Karpas-422 (cell line): Measurements from ENCODE around the gene ISLR2. TPM values are rescaled to one million over a fixed set of nuclear protein-coding genes. Genes with fewer than 3 reads are reported as not detected.

ENCODE experiments used
- DNase-seq: peaks from one replicate; pipeline ENCODE4 v3.0.0-alpha.2; 2015
- H2AFZ ChIP-seq: fragments of 200-600 bp; sonication (generic); 2 replicates; pipeline ENCODE4 v1.6.1; 2014; ENCODE audit warnings: antibody characterized with exemption, low read length, mixed read lengths
- H3K27ac ChIP-seq: fragments of 200-600 bp; sonication (generic); 2 replicates; pipeline ENCODE4 v1.5.1; 2014; ENCODE audit warnings: mild to moderate bottlenecking, low read length, moderate library complexity
- H3K27me3 ChIP-seq: fragments of 200-600 bp; sonication (generic); 2 replicates; pipeline ENCODE4 v1.6.1; 2014; ENCODE audit warnings: low read length, mixed read lengths
- H3K36me3 ChIP-seq: fragments of 200-600 bp; sonication (generic); 2 replicates; pipeline ENCODE4 v1.6.1; 2014; ENCODE audit warnings: low read length, mixed read lengths; ENCODE audit not compliant: insufficient read depth
- H3K4me1 ChIP-seq: fragments of 200-600 bp; sonication (generic); 2 replicates; pipeline ENCODE4 v1.6.1; 2014; ENCODE audit warnings: mild to moderate bottlenecking, low read length, mixed read lengths
- H3K4me2 ChIP-seq: fragments of 200-600 bp; sonication (generic); 2 replicates; pipeline ENCODE4 v1.6.1; 2014; ENCODE audit warnings: low read length, low read depth, mild to moderate bottlenecking; ENCODE audit not compliant: poor library complexity, severe bottlenecking
- H3K4me3 ChIP-seq: fragments of 200-600 bp; sonication (generic); 2 replicates; pipeline ENCODE4 v1.5.1; 2014; ENCODE audit warnings: mild to moderate bottlenecking, antibody characterized with exemption, low read length, mixed read lengths
- H3K79me2 ChIP-seq: fragments of 200-600 bp; sonication (generic); 2 replicates; pipeline ENCODE4 v1.6.1; 2014; ENCODE audit warnings: mild to moderate bottlenecking, low read length, mixed read lengths
- H3K9ac ChIP-seq: fragments of 200-600 bp; sonication (generic); 2 replicates; pipeline ENCODE4 v1.6.0; 2014; ENCODE audit warnings: low read length
- H3K9me2 ChIP-seq: fragments of 200-600 bp; sonication (generic), shearing (Covaris generic); replicated peaks from 2 replicates; pipeline ENCODE4 v1.6.0; 2014; ENCODE audit warnings: mild to moderate bottlenecking, low read length, moderate library complexity; ENCODE audit not compliant: insufficient read depth
- H3K9me3 ChIP-seq: fragments of 300-700, 200-600 bp; sonication (generic); 2 replicates; pipeline ENCODE4 v1.6.1; 2014; ENCODE audit warnings: low read length, mixed read lengths
- H4K20me1 ChIP-seq: fragments of 200-600 bp; sonication (generic); 2 replicates; pipeline ENCODE4 v1.6.1; 2014; ENCODE audit warnings: mild to moderate bottlenecking, antibody characterized with exemption, low read length, low read depth; ENCODE audit not compliant: insufficient read depth
- total RNA-seq: library from RNA; depleted of rRNA; stranded (reverse); fragments of >200 nt; shearing (Covaris generic); gene quantifications from 2 replicates; pipeline ENCODE4 v1.2.3, GENCODE V29; 2014; ENCODE audit warnings: low replicate concordance

Gene ISLR2
- total RNA-seq, 1 experiment from 2014 or later: not detected

DNA sequence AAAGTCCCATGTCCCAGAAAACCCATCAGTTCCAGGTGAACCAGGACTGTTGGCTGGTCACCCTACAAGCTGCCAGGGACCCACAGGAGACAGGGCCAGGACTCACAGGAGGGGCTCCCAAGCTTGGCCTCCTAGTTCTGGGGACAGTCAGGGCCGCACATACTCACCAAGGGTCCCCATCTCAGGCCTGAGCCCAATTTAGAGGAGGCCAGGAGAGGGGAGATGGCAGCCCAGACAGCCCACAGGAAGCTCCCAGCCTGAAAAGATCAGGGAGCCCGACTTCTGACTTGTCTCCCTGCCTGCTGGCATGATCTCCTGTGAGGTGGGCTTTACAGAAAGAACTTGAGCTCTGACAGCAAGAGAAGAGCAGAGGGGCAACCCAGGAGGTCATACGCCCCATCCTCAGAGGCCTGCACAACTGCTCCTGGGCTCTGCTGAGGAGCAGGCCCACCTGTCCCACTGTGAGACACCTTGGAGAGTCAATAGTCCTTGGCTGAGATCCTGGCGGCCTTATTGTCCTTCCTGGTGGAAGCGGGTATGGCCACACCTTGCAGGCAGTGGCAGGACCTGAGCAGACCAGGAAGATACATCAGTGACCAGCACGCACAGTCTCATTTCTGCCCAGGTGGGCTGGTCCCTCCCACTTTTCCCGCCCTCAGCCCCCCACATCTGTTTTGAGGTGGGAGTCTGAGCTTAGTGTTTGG is 40.6 kb downstream of the ISLR2 start:
- H3K9me3 ChIP-seq: no peaks in the 10 kb centered on the region
- H3K9me2 ChIP-seq: no peaks in the 10 kb centered on the region
- H3K4me1 ChIP-seq: no peaks in the 10 kb centered on the region
- H3K27me3 ChIP-seq: no peaks in the 10 kb centered on the region
- H3K36me3 ChIP-seq: no peaks in the 10 kb centered on the region
- no peaks in the 10 kb centered on the region for H3K79me2 ChIP-seq
- DNase-seq: no peak
- H3K9ac ChIP-seq: no peak overlapping the region
- no peak overlapping the region for H2AFZ ChIP-seq
- no peak overlapping the region for H3K4me3 ChIP-seq
- H4K20me1 ChIP-seq: no peaks in the 10 kb centered on the region; the same call in 1 of the 2 replicates
- H3K4me2 ChIP-seq: no peak overlapping the region
- no peak overlapping the region for H3K27ac ChIP-seq

GRCh38 chr15:74171965-74172541 is 41.7 kb downstream of the ISLR2 start:
- H3K27ac ChIP-seq: no peak overlapping the region
- no peak for DNase-seq
- no peak overlapping the region for H2AFZ ChIP-seq
- H4K20me1 ChIP-seq: no peaks in the 10 kb centered on the region; the same call in 1 of the 2 replicates
- H3K4me3 ChIP-seq: no peak overlapping the region
- H3K27me3 ChIP-seq: no peaks in the 10 kb centered on the region
- H3K36me3 ChIP-seq: no peaks in the 10 kb centered on the region
- no peaks in the 10 kb centered on the region for H3K79me2 ChIP-seq
- no peak overlapping the region for H3K4me2 ChIP-seq
- no peaks in the 10 kb centered on the region for H3K9me3 ChIP-seq
- no peaks in the 10 kb centered on the region for H3K4me1 ChIP-seq
- H3K9me2 ChIP-seq: no peaks in the 10 kb centered on the region
- no peak overlapping the region for H3K9ac ChIP-seq

DNA sequence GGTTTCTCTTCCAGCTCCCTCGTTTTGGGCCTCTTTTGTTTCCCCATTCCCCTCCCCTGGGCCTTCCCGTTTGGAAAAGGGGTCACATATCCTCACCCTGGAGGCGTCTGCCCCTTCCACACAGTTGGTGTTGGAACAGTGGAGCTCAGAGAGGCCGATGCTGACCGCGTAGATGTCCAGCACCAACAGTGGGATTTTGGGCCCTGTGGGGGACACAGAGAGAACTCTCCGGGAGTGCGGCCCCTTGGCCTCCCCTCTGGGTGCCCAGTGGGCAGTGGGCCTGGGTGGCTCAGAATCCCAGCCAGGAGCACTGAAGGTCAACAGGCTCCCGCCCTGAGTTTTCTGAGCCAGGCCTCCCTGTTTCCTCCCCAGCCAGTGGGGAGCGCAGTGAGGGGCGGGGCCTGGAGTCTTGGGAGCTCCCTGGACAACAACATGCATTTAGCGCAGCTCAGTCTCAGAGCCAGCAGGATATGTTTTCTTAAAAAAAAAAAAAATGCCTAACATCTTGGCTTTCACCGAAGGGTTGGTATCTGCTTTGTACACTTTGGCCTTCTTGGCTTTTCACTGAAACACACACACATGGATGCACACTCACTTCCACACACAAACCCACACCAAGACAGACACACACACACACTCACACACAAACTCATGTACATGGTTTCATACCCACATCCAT is 42.5 kb downstream of the ISLR2 start:
- no peak for DNase-seq
- no peaks in the 10 kb centered on the region; the same call in 1 of the 2 replicates for H4K20me1 ChIP-seq
- H3K27ac ChIP-seq: no peak overlapping the region
- no peaks in the 10 kb centered on the region for H3K27me3 ChIP-seq
- no peaks in the 10 kb centered on the region for H3K79me2 ChIP-seq
- H3K9me3 ChIP-seq: no peaks in the 10 kb centered on the region
- no peaks in the 10 kb centered on the region for H3K9me2 ChIP-seq
- no peak overlapping the region for H3K4me2 ChIP-seq
- H3K9ac ChIP-seq: no peak overlapping the region
- no peaks in the 10 kb centered on the region for H3K4me1 ChIP-seq
- no peak overlapping the region for H2AFZ ChIP-seq
- H3K4me3 ChIP-seq: no peak overlapping the region
- no peaks in the 10 kb centered on the region for H3K36me3 ChIP-seq

GRCh38 chr15:74173380-74174218 is 43.2 kb downstream of the ISLR2 start, which contains the start of gene ISLR:
ISLR (plus strand) TSS chr15:74173710; CDS start chr15:74174859, 1,149 bp downstream.
- H3K4me1 ChIP-seq: no peaks in the 10 kb centered on the region
- H3K27ac ChIP-seq: no peak within 1 kb of the TSS
- H3K4me2 ChIP-seq: no peak within 1 kb of the TSS
- no peaks in the 10 kb centered on the region for H3K9me2 ChIP-seq
- H3K4me3 ChIP-seq: no peak within 1 kb of the TSS
- no peak within 1 kb of the TSS for H2AFZ ChIP-seq
- no peaks in the 10 kb centered on the region for H3K27me3 ChIP-seq
- no peaks in the 10 kb centered on the region; the same call in 1 of the 2 replicates for H4K20me1 ChIP-seq
- no peaks in the 10 kb centered on the region for H3K9me3 ChIP-seq
- H3K36me3 ChIP-seq: no peaks in the 10 kb centered on the region
- H3K79me2 ChIP-seq: no peaks in the 10 kb centered on the region
- no peak within 1 kb of the TSS for H3K9ac ChIP-seq
- DNase-seq: no peak

- Histone ChIP-seq H3K9ac (no peak overlapping the region), H3K9me3 (no peaks in the 10 kb centered on the region), H3K27me3 (no peaks in the 10 kb centered on the region), H3K4me3 (no peak overlapping the region), H3K4me1 (no peaks in the 10 kb centered on the region), H3K9me2 (no peaks in the 10 kb centered on the region), H4K20me1 (no peaks in the 10 kb centered on the region; the same call in 1 of the 2 replicates), H3K4me2 (no peak overlapping the region), H3K27ac (no peak overlapping the region), H2AFZ (no peak overlapping the region), H3K36me3 (no peaks in the 10 kb centered on the region), H3K79me2 (no peaks in the 10 kb centered on the region)
- DNase-seq: no peak
Measured at GRCh38 chr15:74174219-74174957, 44.0 kb downstream of the ISLR2 start.

DNA sequence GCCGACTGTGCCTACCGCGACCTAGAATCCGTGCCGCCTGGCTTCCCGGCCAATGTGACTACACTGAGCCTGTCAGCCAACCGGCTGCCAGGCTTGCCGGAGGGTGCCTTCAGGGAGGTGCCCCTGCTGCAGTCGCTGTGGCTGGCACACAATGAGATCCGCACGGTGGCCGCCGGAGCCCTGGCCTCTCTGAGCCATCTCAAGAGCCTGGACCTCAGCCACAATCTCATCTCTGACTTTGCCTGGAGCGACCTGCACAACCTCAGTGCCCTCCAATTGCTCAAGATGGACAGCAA is 44.5 kb downstream of the ISLR2 start:
- no peak for DNase-seq

GRCh38 chr15:74175271-74176191 is 45.1 kb downstream of the ISLR2 start:
- Histone ChIP-seq H3K9me2 (no peaks in the 10 kb centered on the region), H3K27me3 (no peaks in the 10 kb centered on the region), H3K9ac (no peak overlapping the region), H3K36me3 (no peaks in the 10 kb centered on the region), H2AFZ (no peak overlapping the region), H4K20me1 (no peaks in the 10 kb centered on the region; the same call in 1 of the 2 replicates), H3K4me3 (no peak overlapping the region), H3K27ac (no peak overlapping the region), H3K4me1 (no peaks in the 10 kb centered on the region), H3K79me2 (no peaks in the 10 kb centered on the region), H3K4me2 (no peak overlapping the region), H3K9me3 (no peaks in the 10 kb centered on the region)
- DNase-seq: no peak

More for the DNA sequence above, 44.5 kb downstream of the ISLR2 start:
- Histone ChIP-seq H3K4me2 (no peak overlapping the region), H2AFZ (no peak overlapping the region), H4K20me1 (no peaks in the 10 kb centered on the region; the same call in 1 of the 2 replicates), H3K4me1 (no peaks in the 10 kb centered on the region), H3K27ac (no peak overlapping the region), H3K9me2 (no peaks in the 10 kb centered on the region), H3K27me3 (no peaks in the 10 kb centered on the region), H3K36me3 (no peaks in the 10 kb centered on the region), H3K9ac (no peak overlapping the region), H3K79me2 (no peaks in the 10 kb centered on the region), H3K4me3 (no peak overlapping the region), H3K9me3 (no peaks in the 10 kb centered on the region)
